ENCODE results near the gene UBP1. TPM values are rescaled to one million over a fixed set of nuclear protein-coding genes. Genes with fewer than 3 reads are reported as not detected.
"Not testable (repeated sequence)": the region's sequence is repeated elsewhere in the genome, so short reads cannot be mapped to it uniquely, and the experiment has no call there.

Gene UBP1
- polyA plus RNA-seq, 1 experiment = 104 TPM

- H3K27ac ChIP-seq (ENCODE audit: low read depth, low read length) = no peak overlapping the region
- H3K9me3 ChIP-seq (ENCODE audit: control insufficient read depth, insufficient read depth, low read length) = no peaks in the 10 kb centered on the region
- ChIA-PET CTCF (interaction anchor here (0.9 to 4.5 kb wide), 3 partner anchors 14 to 227 kb away, joined by 3 to 40 read pairs (median 8); no protein-coding TSS in a partner anchor), POLR2A (no interaction called here)
- H3K27me3 ChIP-seq (ENCODE audit: control insufficient read depth, insufficient read depth, low read length) = no peaks in the 10 kb centered on the region
- DNase-seq (ENCODE audit: low read depth, low spot score) = no peak
- no peak for TF ChIP-seq CTCF (IDR thresholded peaks at IDR 0.05; ENCODE audit: low read depth, low read length)
- H3K4me3 ChIP-seq (ENCODE audit: low read depth, low read length) = no peak overlapping the region
These were observed 81.9 kb downstream of the UBP1 start for GRCh38 chr3:33358172-33358781.

GRCh38 chr3:33355611-33356010 lies 84.6 kb downstream of the UBP1 start:
- no peak for DNase-seq (ENCODE audit: low read depth, low spot score)
- POLR2A ChIA-PET = interaction anchor here (0.6 kb wide), 1 partner anchor 422 kb away, joined by 3 read pairs; no protein-coding TSS in a partner anchor
- Histone ChIP-seq H3K4me3 (ENCODE audit: low read depth, low read length) (no peak overlapping the region), H3K27ac (ENCODE audit: low read depth, low read length) (no peak overlapping the region), H3K27me3 (ENCODE audit: control insufficient read depth, insufficient read depth, low read length) (no peaks in the 10 kb centered on the region), H3K9me3 (ENCODE audit: control insufficient read depth, insufficient read depth, low read length) (no peaks in the 10 kb centered on the region)
- TF ChIP-seq CTCF (IDR thresholded peaks at IDR 0.05; ENCODE audit: low read depth, low read length) = no peak
- CTCF ChIA-PET = interaction anchor here (2.1 kb wide), 1 partner anchor 17 kb away, joined by 15 read pairs; no protein-coding TSS in a partner anchor

- ChIA-PET POLR2A (no interaction called here), CTCF (no interaction called here)
These were observed 100.4 kb downstream of the UBP1 start for GRCh38 chr3:33339758-33340157.

GRCh38 chr3:33338936-33339465 lies 101.2 kb downstream of the UBP1 start:
- DNase-seq (ENCODE audit: low read depth, low spot score); H3K4me3 ChIP-seq (ENCODE audit: low read depth, low read length); H3K27me3 ChIP-seq (ENCODE audit: control insufficient read depth, insufficient read depth, low read length); CTCF ChIA-PET; H3K9me3 ChIP-seq (ENCODE audit: control insufficient read depth, insufficient read depth, low read length); H3K27ac ChIP-seq (ENCODE audit: low read depth, low read length); POLR2A ChIA-PET: not testable (repeated sequence)

More at GRCh38 chr3:33339758-33340157, 100.4 kb downstream of the UBP1 start:
- no peak overlapping the region for H3K27ac ChIP-seq (ENCODE audit: low read depth, low read length)
- no peak overlapping the region for H3K4me3 ChIP-seq (ENCODE audit: low read depth, low read length)
- H3K27me3 ChIP-seq (ENCODE audit: control insufficient read depth, insufficient read depth, low read length) = no peaks in the 10 kb centered on the region
- peaks cover 1% of the 10 kb centered on the region; the same call in 1 of the 2 replicates for H3K9me3 ChIP-seq (ENCODE audit: control insufficient read depth, insufficient read depth, low read length)
- DNase-seq (ENCODE audit: low read depth, low spot score) = no peak
- TF ChIP-seq CTCF (IDR thresholded peaks at IDR 0.05; ENCODE audit: low read depth, low read length) = no peak

Small RNA genes lying within 50 kb of the gene (small RNA-seq; reads per million reads assigned to genes)
- gene RNU7-110P (ENCODE audit: insufficient read length, low read depth) = not detected

Other genes with a start within 250 kb of the UBP1 start
- 1.8 TPM in 2 replicates for gene SUSD5, start 221.6 kb downstream of the UBP1 start, polyA plus RNA-seq (2011; rRNA removed)
- 14.4 and 14.9 TPM in 2 replicates for gene FBXL2, start 163.0 kb downstream of the UBP1 start, polyA plus RNA-seq (2011; rRNA removed)